Head of caudate nucleus (tissue), 42 donors: ENCODE measurements around the gene IRF4.

Source experiments
- DNase-seq, 42 donors: peaks; one replicate each; pipeline versions ENCODE4 v3.0.0 to v3.0.0-alpha.2; 2020 to 2021; ENCODE audit warnings: mixed read lengths in 7 of 42
- intact Hi-C: fragments of 100-400 bp; cut with DNase I; formaldehyde crosslinking; loops from one replicate; pipeline ENCODE4 v1.15.0; 2022

Gene IRF4

GRCh38 chr6:352474-352873 lies 39.1 kb upstream of the IRF4 start:
- peak in 1 of 42 donors; percentile 18 for DNase-seq
- intact Hi-C loops: no loop called here

GRCh38 chr6:352896-353470 lies 38.6 kb upstream of the IRF4 start:
- intact Hi-C loops: no loop called here
- DNase-seq: peak in 1 of 42 donors; percentile 12

- DNase-seq: peak in 1 of 42 donors; percentile 27
- intact Hi-C loops: no loop called here
These were observed 37.6 kb upstream of the IRF4 start for GRCh38 chr6:353642-354614.

DNA sequence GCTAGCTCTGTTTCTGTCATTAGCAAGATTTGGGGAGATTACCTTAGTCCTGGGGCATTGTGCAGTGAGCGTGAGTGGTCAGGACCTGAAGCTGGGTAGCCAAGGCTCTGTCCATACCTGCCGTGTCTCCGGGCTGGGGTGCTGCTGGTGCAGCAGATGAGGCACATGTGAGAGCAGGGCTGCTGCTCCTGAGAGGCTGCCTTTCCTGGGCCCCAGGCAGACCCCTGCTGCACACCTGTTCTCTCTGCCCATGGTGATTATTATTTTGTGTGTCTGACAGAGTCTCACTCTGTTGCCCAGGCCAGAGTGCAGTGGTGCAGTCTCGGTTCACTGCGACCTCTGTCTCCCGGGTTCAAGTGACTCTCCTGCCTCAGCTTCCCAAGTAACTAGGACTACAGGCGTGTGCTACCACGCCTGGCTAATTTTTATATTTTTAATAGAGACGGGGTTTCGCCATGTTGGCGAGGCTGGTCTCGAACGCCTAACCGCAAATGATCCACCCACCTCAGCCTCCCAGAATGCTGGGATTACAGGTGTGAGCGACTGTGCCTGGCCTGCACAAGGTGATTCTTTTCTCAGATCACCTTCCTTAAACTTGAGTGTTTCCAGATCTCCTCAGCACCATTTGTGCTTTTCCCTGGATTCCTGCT lies 36.8 kb upstream of the IRF4 start:
- DNase-seq: peak in 1 of 42 donors; percentile 26

GRCh38 chr6:355373-356208 lies 36.0 kb upstream of the IRF4 start:
- intact Hi-C loops: no loop called here
- peak in 1 of 42 donors; percentile 28 for DNase-seq

More for the DNA sequence above, 36.8 kb upstream of the IRF4 start:
- intact Hi-C loops: no loop called here

GRCh38 chr6:356828-357251 lies 34.7 kb upstream of the IRF4 start:
- intact Hi-C loops: no loop called here
- DNase-seq: peak in 1 of 42 donors; percentile 31

DNA sequence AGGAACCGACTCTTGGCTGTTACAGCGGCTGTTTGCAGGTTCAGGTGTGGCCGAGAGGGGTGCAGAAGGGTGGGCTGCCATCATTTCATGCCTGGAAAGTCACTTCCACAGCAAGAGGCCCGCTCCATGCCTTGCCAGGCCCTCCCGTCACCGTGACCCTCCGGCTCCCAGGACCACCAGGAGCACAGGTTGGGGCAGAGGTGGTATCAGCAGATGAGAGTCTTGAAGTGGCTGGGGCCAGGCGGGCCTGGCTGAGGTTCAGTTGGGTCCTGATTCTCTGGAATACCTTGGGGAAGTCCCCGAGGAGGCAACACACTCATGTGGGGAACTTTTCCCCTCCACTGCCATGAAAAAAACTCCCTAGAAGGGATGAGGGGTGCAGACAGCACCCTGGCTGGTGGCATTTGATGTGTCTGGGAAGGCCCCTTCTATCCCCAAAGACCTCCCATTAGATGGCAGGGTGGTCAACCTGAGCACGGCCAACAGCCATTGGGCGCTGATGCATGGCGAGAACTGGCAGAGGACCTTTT lies 34.2 kb upstream of the IRF4 start:
- peak in 1 of 42 donors; percentile 27 for DNase-seq
- intact Hi-C loops: no loop called here

DNA sequence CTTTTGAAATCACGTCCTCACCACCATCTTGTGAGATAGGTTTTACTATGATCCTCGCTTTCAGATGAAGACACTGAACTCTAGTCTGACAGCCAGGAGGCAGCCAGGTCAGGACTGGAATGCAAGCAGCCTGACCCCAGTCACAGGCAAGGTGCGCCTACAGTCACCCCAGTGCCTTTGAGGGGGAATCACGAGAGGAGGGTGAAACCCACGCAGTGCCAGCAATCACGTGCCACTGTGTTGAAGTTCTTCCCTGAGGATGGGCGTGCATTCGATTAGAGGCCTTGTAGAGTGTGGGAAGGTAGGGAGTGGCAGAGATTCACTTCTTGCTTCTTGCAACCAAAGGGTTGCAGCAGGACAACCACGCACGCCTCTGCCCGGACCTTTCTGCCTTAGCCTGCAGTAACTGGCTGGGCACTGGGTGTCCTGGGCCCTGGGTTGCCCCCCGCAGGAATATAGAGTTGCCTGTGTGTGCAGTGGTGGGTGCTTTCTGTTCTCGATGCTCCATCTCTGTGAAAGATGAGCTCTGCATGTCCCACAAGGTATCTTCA lies 33.7 kb upstream of the IRF4 start:
- intact Hi-C loops: no loop called here
- DNase-seq: peak in 30 of 42 donors; percentile 30 to 83 (median 60)

DNA sequence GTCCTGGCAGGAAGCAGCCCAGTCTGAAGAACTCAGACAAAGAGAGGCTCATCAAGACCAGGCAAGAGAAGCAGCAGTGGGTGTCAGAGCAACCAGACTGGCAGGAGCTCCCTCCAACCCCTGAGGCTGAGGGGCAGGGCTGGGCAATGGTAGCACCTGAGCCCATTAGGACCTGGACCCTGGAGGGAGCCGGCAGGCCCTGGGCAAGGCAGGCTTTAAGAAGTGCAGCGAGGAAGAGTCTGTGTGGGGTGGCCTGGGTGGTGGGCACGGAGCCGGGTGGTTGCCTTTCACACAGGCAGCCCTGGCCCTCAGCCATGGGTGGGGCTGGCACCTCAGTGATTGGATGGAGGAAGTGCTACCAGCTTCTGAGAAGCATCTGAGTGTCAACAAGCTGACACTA lies 33.1 kb upstream of the IRF4 start:
- intact Hi-C loops: no loop called here
- no peak for DNase-seq

GRCh38 chr6:358847-359246 lies 32.7 kb upstream of the IRF4 start:
- DNase-seq: peak in 1 of 42 donors; percentile 13
- intact Hi-C loops: no loop called here

DNA sequence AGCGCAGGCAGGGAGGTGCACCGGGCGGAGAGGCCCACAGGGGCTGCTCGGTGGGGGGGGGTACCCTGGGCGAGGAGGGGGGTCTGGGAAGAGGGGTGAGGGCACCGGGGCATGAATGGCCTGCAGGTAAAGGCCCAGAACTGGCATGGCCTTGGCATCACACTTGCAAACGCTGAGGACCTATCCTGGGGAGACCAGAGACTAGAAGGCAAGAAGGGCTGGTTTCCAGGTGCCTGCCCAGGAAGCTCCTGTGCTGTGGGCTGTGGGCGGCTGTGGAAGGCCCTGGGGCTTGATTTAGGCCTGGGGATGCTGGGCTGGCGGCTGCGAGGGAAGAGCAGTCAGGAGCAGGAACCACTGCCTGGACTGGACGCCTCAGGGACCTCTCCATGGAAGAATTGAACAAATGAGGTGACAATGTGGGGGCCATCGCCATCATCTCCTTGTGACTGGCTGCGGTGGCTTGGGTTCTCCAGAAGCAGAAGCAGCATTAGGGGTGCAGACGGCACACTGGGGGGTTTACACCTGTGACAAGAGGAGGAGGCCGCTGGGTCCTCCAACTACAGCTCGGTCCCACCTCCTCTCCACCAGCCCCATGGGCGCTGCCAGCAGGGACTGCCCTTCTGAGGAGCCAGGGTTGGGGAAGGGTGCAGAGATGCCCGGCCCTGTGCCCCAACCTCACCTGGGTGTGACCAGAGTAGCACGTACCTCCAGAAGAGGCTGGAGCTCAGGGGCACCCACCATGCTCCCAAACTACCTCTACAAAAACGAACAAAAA lies 32.1 kb upstream of the IRF4 start:
- intact Hi-C loops: no loop called here

GRCh38 chr6:360349-360748 lies 31.2 kb upstream of the IRF4 start:
- no peak for DNase-seq
- intact Hi-C loops: no loop called here

More for the DNA sequence above, 32.1 kb upstream of the IRF4 start:
- no peak for DNase-seq

DNA sequence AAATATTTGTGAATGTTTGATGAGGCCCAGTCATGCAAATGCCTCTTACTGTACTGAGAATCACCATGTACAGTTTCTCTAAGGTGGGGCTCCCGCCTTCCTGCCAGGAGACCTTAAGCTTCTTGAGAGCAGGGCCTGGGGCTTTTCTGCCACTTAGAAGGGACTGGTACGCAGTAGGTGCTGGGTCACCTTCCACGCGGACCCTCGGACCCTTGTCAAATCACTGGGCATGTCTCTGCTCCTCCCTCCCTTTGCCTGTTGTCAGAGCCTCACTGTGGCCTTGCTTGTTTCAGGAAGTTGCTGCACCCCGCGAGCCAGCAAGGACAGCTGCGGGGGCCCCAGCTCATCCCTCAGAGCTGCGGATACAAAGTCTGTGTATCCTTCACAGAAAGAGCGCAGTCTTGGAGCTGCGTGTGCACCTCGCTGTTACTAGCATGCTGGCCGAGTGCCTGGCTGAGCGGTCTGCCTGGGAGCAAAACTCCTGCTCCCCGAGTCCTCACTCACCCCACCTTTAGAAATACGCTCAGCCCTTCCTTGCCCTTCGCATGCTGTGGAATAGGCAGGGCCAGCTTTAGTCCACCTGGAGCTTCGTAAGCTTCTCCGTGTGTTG lies 30.7 kb upstream of the IRF4 start:
- intact Hi-C loops: no loop called here
- DNase-seq: no peak

- intact Hi-C loops: no loop called here
These were observed 30.0 kb upstream of the IRF4 start for GRCh38 chr6:361411-362132.

DNA sequence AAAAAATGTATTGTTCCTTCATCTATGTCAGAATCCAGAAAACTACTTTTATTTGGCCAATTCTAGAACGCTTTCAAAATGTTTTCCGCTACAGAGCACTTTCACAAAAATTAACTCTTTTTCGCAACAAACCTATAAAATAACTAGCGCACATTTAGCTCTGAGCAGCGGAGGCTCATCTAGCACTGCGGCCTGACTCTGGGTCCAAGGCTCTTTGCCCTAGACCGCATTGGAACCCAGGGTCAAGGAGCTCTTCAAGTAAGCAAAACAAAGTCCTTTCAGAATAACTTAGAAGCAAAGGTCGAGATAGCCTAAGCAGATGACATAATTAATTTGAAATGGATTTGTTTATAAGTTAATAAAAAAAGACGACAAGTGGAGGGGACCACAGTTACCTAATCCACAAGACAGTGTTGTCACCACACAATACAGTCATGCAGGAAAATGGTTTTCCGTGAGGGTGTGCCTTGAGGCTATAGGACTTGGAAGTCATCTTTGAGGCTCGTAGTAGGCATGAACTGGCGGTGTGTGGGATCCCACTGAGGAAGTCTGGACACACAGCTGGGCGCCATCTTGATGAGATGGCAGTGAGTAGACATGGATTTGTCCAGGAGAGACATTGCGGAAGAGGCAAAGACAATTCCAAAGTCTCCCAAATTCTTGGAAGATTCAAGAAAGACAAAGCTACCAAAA lies 29.2 kb upstream of the IRF4 start:
- DNase-seq: no peak
- intact Hi-C loops: no loop called here

More at GRCh38 chr6:361411-362132, 30.0 kb upstream of the IRF4 start:
- no peak for DNase-seq

DNA sequence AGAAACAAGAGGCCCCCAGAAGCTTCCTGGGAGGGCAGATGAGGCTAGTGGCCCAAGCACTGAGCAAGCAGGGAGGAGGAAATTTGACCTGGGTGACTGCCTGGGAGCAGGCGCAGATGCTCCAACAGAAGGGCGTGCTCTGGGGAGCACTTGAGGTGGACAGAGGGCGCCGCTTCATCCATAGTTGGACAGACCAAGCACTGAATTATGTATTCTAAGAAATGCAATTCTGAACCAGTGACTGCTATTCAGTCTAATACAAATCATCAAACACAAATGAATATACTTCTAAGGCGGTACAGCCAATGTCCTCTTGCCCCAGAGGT lies 28.7 kb upstream of the IRF4 start:
- DNase-seq: no peak
- intact Hi-C loops: no loop called here
